G401 (cell line): Measurements from ENCODE around the gene ZDHHC12. TPM values are rescaled to one million over a fixed set of nuclear protein-coding genes. Genes with fewer than 3 reads are reported as not detected.
A peak's percentile ranks its signal among the peaks of the same experiment; 100 is the strongest.

Experiments used
- DNase-seq: peaks from one replicate; pipeline ENCODE4 v3.0.0-alpha.2; 2015; ENCODE audit warnings: low spot score
- in situ Hi-C: cut with HindIII; loops from 2 replicates; pipeline ENCODE4 v1.10.0; 2016; ENCODE audit warnings: low sequenced_read_pairs, mixed read lengths
- total RNA-seq: library from RNA; depleted of rRNA; stranded (reverse); fragments of >200 nt; shearing (Covaris generic); gene quantifications from 2 replicates; pipeline ENCODE4 v1.2.3, GENCODE V29; 2014

The ZDHHC12 gene
- total RNA-seq, 1 experiment from 2014 or later, result 36.4 TPM

DNA sequence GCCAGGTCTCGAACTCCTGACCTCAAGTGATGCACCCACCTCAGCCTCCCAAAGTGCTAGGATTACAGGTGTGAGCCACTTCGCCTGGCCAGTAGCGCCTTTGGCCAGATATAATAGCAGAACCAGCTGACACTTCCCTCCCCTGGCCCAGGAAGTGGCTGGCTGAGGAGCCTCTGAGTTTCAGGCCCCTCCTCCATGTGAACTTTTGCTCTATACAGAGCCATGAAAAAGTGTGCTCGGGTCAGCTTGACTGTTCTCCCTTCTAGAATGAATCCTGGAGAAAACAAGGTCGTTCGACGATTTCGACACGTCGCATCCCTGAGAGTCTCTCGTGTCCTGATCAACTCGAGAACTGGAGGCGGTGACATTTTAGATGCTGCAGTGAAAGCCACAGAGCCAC lies 8.6 kb upstream of the ZDHHC12 start:
- no peak for DNase-seq
- in situ Hi-C loops, result no loop called here

GRCh38 chr9:128731691-128732090 lies 7.8 kb upstream of the ZDHHC12 start:
- in situ Hi-C loops, result no loop called here

GRCh38 chr9:128731093-128731492 lies 7.2 kb upstream of the ZDHHC12 start:
- DNase-seq, result no peak
- in situ Hi-C loops, result no loop called here

More at GRCh38 chr9:128731691-128732090, 7.8 kb upstream of the ZDHHC12 start:
- DNase-seq, result no peak

- DNase-seq, result peak; percentile 54
- in situ Hi-C loops, result loop anchor here (5.0 kb wide), 1 partner anchor 77 kb away; no protein-coding TSS in a partner anchor
Measured at GRCh38 chr9:128729766-128730517, 6.0 kb upstream of the ZDHHC12 start.

DNA sequence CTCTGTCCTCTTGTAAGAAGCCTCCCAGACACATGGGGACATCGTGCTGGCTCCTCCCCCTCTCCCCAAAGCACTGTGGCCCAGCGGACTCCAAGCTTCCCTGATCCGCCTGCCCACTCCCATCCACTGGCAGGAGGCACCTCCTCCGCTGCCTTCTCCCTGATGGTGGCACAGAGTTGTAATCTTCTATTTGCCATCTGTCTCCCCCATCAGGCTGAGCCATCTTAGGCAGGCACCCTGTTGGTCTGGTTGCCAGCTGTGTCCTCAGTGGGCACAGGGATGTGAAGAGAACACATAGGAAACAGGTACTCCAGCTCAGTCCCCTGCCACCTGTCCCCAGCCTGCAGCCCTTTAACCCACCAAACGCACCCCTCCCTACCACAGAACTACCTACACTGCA lies 5.4 kb upstream of the ZDHHC12 start:
- in situ Hi-C loops, result loop anchor here (5.0 kb wide), 1 partner anchor 78 kb away; no protein-coding TSS in a partner anchor
- peak; percentile 50 for DNase-seq

DNA sequence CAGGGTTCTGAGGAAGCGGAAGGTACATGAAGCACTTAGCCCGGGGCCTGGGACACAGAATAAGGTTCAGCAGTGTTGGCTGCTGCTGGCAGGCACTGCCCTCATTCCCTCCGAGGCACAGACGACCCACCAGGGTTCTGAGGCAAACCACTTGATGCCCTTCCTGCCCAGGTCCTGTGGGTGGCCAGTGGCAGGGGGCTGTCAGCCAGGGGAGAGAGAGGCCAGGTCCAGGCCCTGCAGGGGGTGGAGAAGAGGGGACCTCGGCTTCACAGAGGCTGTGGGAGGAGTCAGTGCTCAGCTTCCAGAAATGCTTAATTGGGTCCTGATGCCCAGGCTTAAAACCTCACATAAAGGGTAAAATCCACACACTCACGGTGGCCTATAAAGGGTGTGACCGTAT lies 4.4 kb upstream of the ZDHHC12 start:
- DNase-seq, result peak; percentile 33
- in situ Hi-C loops, result loop anchor here (5.0 kb wide), 1 partner anchor 79 kb away; no protein-coding TSS in a partner anchor

DNA sequence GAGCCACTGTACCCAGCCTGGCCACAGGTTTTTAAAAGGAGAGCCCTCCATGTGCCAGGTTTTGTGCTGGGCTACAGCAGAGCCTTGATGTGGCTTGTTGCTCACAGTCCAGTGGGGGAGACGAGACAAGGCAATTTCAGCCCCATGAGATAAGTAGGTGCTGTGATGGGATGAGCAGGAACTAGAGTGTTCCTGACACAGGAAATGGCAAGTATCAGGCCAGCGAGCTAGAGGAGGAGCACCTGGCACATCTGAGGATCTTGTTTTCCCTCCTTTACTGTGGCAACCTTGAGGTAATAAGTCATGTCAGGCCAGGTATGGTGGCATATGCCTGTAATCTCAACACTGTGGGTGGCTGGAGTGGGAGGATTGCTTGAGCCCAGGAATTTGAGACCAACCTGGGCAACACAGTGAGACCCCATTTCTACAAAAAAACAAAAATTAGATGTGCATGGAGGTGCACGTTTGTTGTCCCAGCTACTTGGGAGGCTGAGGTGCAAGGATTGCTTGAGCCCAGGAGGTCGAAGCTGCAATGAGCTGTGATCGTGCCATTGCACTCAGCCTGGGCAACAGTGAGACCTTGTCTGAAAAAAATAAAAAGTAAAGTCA lies 3.8 kb upstream of the ZDHHC12 start:
- DNase-seq, result no peak
- in situ Hi-C loops, result loop anchor here (5.0 kb wide), 1 partner anchor 80 kb away; no protein-coding TSS in a partner anchor

DNA sequence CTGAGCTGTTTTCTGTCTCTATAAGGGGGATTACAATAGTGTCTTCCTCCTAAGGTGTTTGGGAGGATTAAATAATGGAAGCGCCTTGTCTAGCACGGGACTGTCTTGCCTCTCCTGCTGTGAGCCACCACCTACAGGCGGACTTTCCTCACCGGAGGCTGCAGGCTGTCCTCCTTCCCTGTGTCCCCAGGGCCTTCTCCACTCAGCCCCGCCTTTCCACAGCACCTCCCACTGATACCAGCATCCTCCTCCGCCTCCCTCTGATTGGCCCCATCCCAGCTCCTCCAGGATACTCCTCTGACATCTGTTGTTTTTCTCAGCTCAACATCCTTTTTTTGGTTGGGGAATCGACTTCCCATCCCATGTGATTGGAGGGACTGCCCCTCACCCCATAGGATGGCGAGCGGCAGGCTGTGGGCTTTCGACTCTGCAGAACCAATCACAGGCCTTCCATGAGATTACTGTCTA lies 851 bp upstream of the ZDHHC12 start:
- peak; percentile 97 for DNase-seq
- in situ Hi-C loops, result loop anchor here (5.0 kb wide), 1 partner anchor 83 kb away; no protein-coding TSS in a partner anchor

DNA sequence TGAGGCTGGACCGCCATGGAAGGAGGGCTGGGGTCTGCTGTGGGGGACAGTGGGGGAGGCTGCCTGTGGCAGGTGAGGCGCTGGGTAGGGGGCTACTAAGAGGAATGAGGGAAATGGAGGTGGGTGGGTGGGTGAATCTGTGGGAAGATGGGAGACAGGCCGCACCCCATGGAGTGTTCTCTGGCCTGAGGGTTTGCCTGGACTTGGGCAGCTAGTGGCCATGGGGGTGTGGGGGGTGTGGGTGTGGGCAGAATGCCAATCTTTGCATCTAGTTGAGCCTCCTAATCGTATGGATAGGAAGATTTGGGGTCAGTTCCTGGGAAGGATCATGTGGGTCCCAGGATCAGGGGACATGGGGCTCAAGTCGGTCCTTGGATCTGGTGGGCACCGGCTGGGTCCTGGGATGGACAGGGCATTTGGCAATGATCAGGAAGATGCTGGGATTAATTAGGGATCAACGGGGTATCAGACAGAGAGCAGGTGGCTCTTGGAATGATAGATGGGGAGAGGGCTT lies 518 bp downstream of the ZDHHC12 start:
- in situ Hi-C loops, result no loop called here

DNA sequence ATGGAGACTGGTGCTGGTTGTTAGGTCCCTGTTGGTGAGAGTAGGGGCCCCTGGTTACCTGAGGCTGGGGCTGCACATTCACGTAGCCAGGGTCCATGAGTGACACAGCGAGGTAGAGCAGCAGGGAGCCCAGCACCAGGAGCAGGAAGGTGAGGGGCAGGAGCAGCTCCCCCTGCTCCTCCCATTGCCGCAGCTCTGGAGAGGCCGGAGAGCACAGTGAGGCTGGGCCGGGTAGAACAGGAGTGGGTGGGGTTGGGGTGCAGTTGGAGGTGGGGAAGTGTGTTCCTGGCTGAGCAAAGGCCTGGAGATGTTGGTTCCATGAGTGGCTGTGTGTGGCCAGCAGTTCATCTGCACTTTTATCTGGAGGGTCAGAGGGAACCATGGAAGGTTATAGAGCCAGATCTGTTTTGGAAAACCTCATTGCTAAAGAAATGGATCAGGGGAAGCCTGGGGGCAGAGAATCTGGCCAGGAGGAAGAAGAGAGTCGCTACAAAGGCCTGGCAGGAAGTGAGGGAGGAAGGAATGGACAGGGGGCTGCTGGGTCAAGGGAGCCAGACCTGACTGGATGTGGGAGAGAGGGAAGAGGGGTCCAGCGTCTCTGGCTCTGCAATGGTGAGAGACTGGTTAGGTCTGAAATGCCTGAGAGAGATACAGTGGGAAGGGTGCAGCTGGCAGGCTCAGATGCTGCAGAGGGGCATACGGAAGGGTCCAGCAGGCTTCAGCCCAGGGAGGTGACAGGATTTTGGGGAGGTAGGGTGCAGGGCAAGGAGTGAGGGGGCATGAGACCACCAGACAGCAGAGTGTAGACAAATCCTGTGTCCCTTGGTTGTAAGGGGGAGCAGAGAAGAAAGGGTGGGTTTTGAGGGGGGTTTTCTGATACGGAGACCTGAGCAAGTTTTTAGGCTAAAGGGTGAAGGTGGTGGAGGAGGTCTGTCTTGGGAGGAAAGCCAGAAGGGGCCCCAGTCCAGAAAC lies 1.3 kb downstream of the ZDHHC12 start:
- in situ Hi-C loops, result no loop called here
- DNase-seq, result no peak

More for the DNA sequence above, 518 bp downstream of the ZDHHC12 start:
- DNase-seq, result peak; percentile 41

- in situ Hi-C loops, result no loop called here
- no peak for DNase-seq
Measured at GRCh38 chr9:128721487-128722010, 2.4 kb downstream of the ZDHHC12 start.

DNA sequence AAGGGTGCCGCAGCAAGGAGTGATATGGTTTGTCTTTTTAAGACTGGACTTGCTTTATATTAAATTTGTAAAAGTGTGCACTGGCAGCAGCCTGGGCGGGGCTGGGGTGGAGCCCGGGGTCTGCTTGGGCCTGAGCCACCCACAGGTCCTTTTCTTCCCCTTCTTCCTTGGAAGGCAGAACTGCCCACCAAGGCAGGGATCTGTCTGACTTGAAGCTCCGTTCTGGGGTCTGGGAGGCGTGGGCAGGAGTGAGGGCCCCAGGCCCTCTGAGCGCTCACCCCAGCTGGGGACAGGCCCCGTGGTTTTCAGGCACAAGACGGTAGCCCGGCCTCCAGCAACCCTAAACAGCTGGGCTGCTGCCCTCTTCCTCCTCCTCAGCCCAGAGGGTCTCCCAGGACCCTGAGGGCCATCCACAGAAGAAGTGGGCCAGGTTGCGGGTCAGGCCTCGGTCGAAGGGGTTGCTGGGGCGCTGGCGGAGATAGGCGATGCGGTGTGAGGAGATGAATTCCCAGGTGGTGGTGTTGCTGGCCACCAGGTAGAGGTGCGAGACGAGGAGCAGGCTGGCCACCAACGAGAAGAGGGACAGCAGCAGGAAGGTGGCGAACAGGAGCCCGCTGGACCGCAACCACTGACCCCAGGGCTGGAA lies 3.0 kb downstream of the ZDHHC12 start:
- no peak for DNase-seq

GRCh38 chr9:128719919-128720605 lies 3.9 kb downstream of the ZDHHC12 start:
- no peak for DNase-seq
- in situ Hi-C loops, result no loop called here

More for the DNA sequence above, 3.0 kb downstream of the ZDHHC12 start:
- in situ Hi-C loops, result no loop called here

GRCh38 chr9:128718475-128718874 lies 5.5 kb downstream of the ZDHHC12 start:
- DNase-seq, result no peak
- in situ Hi-C loops, result no loop called here

- no peak for DNase-seq
- in situ Hi-C loops, result no loop called here
Measured at GRCh38 chr9:128718047-128718446, 5.9 kb downstream of the ZDHHC12 start.

DNA sequence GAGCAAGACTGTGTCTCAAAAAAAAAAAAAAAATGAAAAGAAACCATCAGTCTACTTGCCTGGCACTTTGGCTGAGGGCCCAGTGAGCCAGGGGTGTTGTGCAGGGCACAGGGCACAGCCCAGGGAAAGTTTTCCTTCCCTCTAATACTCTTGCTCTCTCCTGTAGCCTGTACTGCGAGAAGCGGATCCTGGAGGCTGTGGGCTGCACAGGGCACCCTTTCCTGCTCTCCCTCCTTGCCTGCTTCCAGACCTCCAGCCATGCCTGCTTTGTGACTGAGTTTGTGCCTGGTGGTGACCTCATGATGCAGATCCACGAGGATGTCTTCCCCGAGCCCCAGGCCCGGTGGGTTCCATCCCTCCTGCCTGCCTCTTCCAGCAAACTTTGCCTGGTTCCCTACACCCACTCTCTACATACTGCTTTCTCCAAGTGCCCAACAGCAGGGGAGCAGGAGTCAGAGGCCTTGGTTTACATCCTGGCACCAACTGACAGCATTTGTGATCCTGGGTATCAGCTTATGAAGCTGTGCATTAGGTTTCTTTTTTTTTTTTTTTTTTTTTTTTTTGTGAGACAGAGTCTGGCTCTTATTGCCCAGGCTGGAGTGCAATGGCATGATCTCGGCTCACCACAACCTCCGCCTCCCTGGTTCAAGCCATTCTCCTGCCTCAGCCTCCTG lies 7.2 kb downstream of the ZDHHC12 start:
- in situ Hi-C loops, result no loop called here
- DNase-seq, result no peak

DNA sequence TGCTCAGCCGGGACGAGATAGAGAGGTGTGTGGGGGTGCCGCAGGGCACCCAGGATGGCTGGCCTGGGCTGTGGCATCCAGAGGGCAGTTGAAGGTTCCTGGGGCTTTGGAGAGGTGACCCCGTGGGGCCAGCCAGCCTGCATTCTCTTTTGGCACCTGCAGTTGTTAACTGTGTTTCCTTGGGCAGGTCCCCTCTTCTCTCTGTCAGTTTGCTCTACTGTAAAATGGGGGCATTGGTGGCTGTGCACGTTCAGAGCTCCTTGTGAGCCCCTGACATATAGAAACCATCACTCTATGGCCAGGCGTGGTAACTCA lies 8.5 kb downstream of the ZDHHC12 start:
- DNase-seq, result no peak
- in situ Hi-C loops, result no loop called here
